K562 (cell line): Measurements from ENCODE around the gene SYNJ2. TPM values are rescaled to one million over a fixed set of nuclear protein-coding genes. Genes with fewer than 3 reads are reported as not detected.

Source experiments
- COPS2 ChIP-seq: fragments of 450-650 bp; conservative IDR thresholded peaks from 2 replicates; pipeline ENCODE4 v1.6.1; 2016; ENCODE audit warnings: mild to moderate bottlenecking, moderate library complexity
- EZH2 ChIP-seq: IDR thresholded peaks from 2 replicates; pipeline ENCODE4 v1.6.1; 2012; ENCODE audit warnings: low read depth, mild to moderate bottlenecking, inconsistent platforms, low read length, borderline replicate concordance
- FOS ChIP-seq: IDR thresholded peaks from 3 replicates; pipeline ENCODE4 v1.6.1; 2011; ENCODE audit not compliant: insufficient read length; ENCODE audit errors: extremely low read depth
- HBP1 ChIP-seq: fragments of 450-650 bp; formaldehyde crosslinking; IDR thresholded peaks from 2 replicates; pipeline ENCODE4 v1.4.0; 2022; ENCODE audit warnings: missing genetic modification characterization
- KLF10 ChIP-seq: fragments of 250-450 bp; sonication (Bioruptor Pico); IDR thresholded peaks from 2 replicates; pipeline ENCODE4 v1.6.1; 2021; ENCODE audit warnings: matching md5 sums
- L3MBTL2 ChIP-seq: fragments of 450-650 bp; IDR thresholded peaks from 2 replicates; pipeline ENCODE4 v1.6.1; 2016; ENCODE audit warnings: mild to moderate bottlenecking, moderate library complexity
- MYC ChIP-seq, 2 experiments: fragments of 250-450 bp in 1 of 2; sonication (Bioruptor Pico) in 1 of 2; IDR thresholded peaks; 2 replicates each; pipeline versions ENCODE4 v1.5.1 to v1.6.1; 2012 to 2021; ENCODE audit warnings: low read depth in 2 of 2, borderline replicate concordance in 1 of 2, improper control_type of control experiment in 1 of 2, low read length in 1 of 2, mild to moderate bottlenecking in 1 of 2, moderate library complexity in 1 of 2
- NEUROD1 ChIP-seq: fragments of 150-350 bp; IDR thresholded peaks from 2 replicates; pipeline ENCODE4 v1.6.1; 2014; ENCODE audit warnings: borderline replicate concordance, low read length, low read depth; ENCODE audit not compliant: partially characterized antibody
- NFRKB ChIP-seq: fragments of 450-650 bp; IDR thresholded peaks from 2 replicates; pipeline ENCODE4 v1.6.1; 2016; ENCODE audit warnings: low read depth
- NONO ChIP-seq, 2 experiments: fragments of 200-400 bp in 1 of 2; fragments of 450-650 bp in 1 of 2; formaldehyde crosslinking in 1 of 2; IDR thresholded peaks; 2 replicates each; pipeline ENCODE4 v1.6.1; 2017; ENCODE audit warnings: low read depth in 2 of 2, mild to moderate bottlenecking in 2 of 2, moderate library complexity in 2 of 2, low read length in 1 of 2
- SMARCC2 ChIP-seq: fragments of 450-650 bp; IDR thresholded peaks from 2 replicates; pipeline ENCODE4 v1.6.1; 2017; ENCODE audit warnings: antibody characterized with exemption, moderate library complexity, mild to moderate bottlenecking, low read depth
- TAF1 ChIP-seq: IDR thresholded peaks from 2 replicates; pipeline ENCODE4 v1.6.1; 2011; ENCODE audit warnings: mild to moderate bottlenecking, low read length, moderate library complexity; ENCODE audit not compliant: insufficient read depth, control insufficient read depth, severe bottlenecking; ENCODE audit errors: extremely low read depth
- TSHZ1 ChIP-seq: fragments of 250-450 bp; sonication (Bioruptor Pico); IDR thresholded peaks from 2 replicates; pipeline ENCODE4 v1.4.0; 2020; ENCODE audit warnings: mild to moderate bottlenecking, moderate library complexity
- XRCC3 ChIP-seq: fragments of 450-650 bp; IDR thresholded peaks from 2 replicates; pipeline ENCODE4 v1.6.1; 2017; ENCODE audit warnings: mild to moderate bottlenecking, moderate library complexity
- ZNF584 ChIP-seq: fragments of 200-800 bp; sonication (Bioruptor generic); IDR thresholded peaks from 2 replicates; pipeline ENCODE4 v1.6.1; 2016; ENCODE audit warnings: low read depth, mild to moderate bottlenecking, missing genetic modification characterization, missing compliant biosample characterization
- ZNF75A ChIP-seq: fragments of 450-650 bp; formaldehyde crosslinking; IDR thresholded peaks from 2 replicates; pipeline ENCODE4 v1.4.0; 2020; ENCODE audit warnings: mild to moderate bottlenecking
- ZNF79 ChIP-seq: fragments of 250-450 bp; sonication (Bioruptor Pico); IDR thresholded peaks from 2 replicates; pipeline ENCODE4 v1.4.0; 2020; ENCODE audit warnings: low read depth, mild to moderate bottlenecking, moderate library complexity
- polyA plus RNA-seq, 8 experiments: library from polyadenylated mRNA; depleted of rRNA in 4 of 8; stranded (reverse) in 5 of 8; unstranded in 3 of 8; fragments of >200 nt; fragmentation: Nextera tagmentation in 2 of 8; fragmentation: Illumina TruSeq in 1 of 8; extraction: Ambion mirVana in 2 of 8; extraction: Trizol in 1 of 8; gene quantifications; 2 replicates each; pipeline versions ENCODE4 v1.2.1 to v1.2.3, GENCODE V29; 2011 to 2014; ENCODE audit warnings: inconsistent platforms in 1 of 8, missing spikeins in 1 of 8
- total RNA-seq, 7 experiments: library from RNA; depleted of rRNA in 6 of 7; stranded (reverse); fragments of >200 nt in 6 of 7; fragmentation: Illumina TruSeq in 2 of 7; extraction: Trizol in 2 of 7; gene quantifications; 2 replicates each; pipeline versions ENCODE4 v1.2.1 to v1.2.3, GENCODE V29; 2011 to 2021; ENCODE audit warnings: low replicate concordance in 1 of 7
- TF ChIP-seq, protein P1 (sequence below): fragments of 250-450 bp; sonication (Bioruptor Pico); IDR thresholded peaks from 2 replicates; pipeline ENCODE4 v1.5.0; 2021
- TF ChIP-seq, protein P2 (sequence below): fragments of 250-450 bp; sonication (Bioruptor Pico); IDR thresholded peaks from 2 replicates; pipeline ENCODE4 v1.5.0; 2021; ENCODE audit warnings: mild to moderate bottlenecking, borderline replicate concordance

Gene SYNJ2
- total and polyA plus RNA-seq, 9 of the 15 experiments (the other 6 are each of a cell fraction or from before 2014, with no cell fraction given): 3.0 to 27.7 (median 17.8) TPM

- no peak for TF ChIP-seq FOS
- TF ChIP-seq TAF1: no peak
- TF ChIP-seq XRCC3: no peak
- no peak for TF ChIP-seq MYC (IDR thresholded peaks at IDR 0.05; ENCODE audit: low read depth, low read length)
- TF ChIP-seq MYC (CRISPR knock-in tag; IDR thresholded peaks at IDR 0.05; ENCODE audit: borderline replicate concordance, low read depth): peak; percentile 98
- TF ChIP-seq L3MBTL2: no peak
- TF ChIP-seq, protein P1, sequence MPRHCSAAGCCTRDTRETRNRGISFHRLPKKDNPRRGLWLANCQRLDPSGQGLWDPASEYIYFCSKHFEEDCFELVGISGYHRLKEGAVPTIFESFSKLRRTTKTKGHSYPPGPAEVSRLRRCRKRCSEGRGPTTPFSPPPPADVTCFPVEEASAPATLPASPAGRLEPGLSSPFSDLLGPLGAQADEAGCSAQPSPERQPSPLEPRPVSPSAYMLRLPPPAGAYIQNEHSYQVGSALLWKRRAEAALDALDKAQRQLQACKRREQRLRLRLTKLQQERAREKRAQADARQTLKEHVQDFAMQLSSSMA: peak; percentile 92
- TF ChIP-seq, protein P2, sequence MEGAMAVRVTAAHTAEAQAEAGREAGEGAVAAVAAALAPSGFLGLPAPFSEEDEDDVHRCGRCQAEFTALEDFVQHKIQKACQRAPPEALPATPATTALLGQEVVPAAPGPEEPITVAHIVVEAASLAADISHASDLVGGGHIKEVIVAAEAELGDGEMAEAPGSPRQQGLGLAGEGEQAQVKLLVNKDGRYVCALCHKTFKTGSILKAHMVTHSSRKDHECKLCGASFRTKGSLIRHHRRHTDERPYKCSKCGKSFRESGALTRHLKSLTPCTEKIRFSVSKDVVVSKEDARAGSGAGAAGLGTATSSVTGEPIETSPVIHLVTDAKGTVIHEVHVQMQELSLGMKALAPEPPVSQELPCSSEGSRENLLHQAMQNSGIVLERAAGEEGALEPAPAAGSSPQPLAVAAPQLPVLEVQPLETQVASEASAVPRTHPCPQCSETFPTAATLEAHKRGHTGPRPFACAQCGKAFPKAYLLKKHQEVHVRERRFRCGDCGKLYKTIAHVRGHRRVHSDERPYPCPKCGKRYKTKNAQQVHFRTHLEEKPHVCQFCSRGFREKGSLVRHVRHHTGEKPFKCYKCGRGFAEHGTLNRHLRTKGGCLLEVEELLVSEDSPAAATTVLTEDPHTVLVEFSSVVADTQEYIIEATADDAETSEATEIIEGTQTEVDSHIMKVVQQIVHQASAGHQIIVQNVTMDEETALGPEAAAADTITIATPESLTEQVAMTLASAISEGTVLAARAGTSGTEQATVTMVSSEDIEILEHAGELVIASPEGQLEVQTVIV (CRISPR knock-in tag): peak; percentile 85
- TF ChIP-seq ZNF79 (CRISPR knock-in tag): peak; percentile 97
- TF ChIP-seq NEUROD1: no peak
- TF ChIP-seq ZNF584 (CRISPR knock-in tag): peak; percentile 99
- TF ChIP-seq COPS2: no peak
- TF ChIP-seq TSHZ1 (CRISPR knock-in tag): peak; percentile 98
- TF ChIP-seq KLF10: peak; percentile 89
- TF ChIP-seq EZH2: no peak
- no peak for TF ChIP-seq NFRKB
- peak; percentile 88 for TF ChIP-seq ZNF75A
- TF ChIP-seq NONO (IDR thresholded peaks at IDR 0.05; ENCODE audit: low read depth in 2 of 2, low read length in 1 of 2): no peak
- no peak for TF ChIP-seq SMARCC2
- peak; percentile 98 for TF ChIP-seq HBP1 (CRISPR knock-in tag)
Measured at GRCh38 chr6:158003910-158004700, 22.4 kb downstream of the SYNJ2 start (continued).
